AG10803 (cell line): Measurements from ENCODE around the gene TRIM28.
"Not testable (repeated sequence)": the region's sequence is repeated elsewhere in the genome, so short reads cannot be mapped to it uniquely, and the experiment has no call there.

Source experiments
- DNase-seq: peaks from one replicate; pipeline ENCODE4 v3.0.0; 2010; ENCODE audit warnings: low read depth
- H3K4me3 ChIP-seq: 2 replicates; pipeline ENCODE4 v1.5.1; 2011; ENCODE audit warnings: mild to moderate bottlenecking, low read length, control low read depth
- TF ChIP-seq, protein P1 (sequence below): conservative IDR thresholded peaks from 2 replicates; pipeline ENCODE4 v1.5.1; 2011; ENCODE audit warnings: mild to moderate bottlenecking, low read length, control low read depth, inconsistent platforms

TRIM28 gene

DNA sequence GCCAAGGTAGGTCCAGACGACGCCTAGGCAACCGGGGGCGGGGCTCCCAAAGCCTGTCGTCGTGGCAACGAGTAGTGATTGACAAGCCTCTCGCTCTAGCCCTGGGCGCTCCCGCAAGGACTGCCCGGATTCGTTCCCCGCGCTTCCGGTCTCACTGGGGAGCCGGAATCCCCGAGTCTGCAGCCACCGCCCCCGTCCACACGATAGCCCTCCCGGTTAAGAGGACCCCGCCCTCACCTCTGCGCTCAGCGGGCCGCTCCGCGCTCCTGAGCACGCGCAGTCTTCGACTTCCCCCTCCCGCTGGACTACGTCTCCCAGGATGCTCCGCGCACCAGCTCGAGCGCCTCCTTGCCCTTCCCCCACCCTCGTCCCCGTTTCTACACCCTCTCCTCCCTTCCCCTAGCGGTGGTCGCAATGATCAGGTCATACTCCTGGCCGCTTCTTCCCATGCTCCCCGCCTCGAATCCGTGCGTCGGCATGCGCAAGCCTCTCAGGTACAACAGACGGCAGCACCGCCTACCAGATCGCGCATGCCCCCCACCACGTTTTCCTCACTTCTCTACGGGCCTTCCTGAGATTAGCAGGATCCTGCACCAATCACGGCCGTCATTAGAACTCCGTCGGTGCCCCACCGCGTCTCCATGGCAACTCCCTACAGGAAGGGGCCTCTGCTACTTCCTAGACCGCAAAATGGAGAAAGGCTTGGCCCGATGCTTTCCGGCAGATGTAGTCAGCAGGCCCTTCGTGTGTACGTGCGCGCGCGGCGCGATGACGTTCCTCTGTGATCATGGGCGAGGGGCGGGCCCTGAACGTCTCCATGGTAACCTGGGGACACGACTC, 29.2 kb downstream of the TRIM28 start, which contains the start of gene MZF1:
MZF1 (minus strand) TSS at position 518 of the 840 bp plus-strand sequence. CDS start 1,946 bp downstream, outside the sequence.
- peak; percentile 100 for DNase-seq
- TF ChIP-seq, protein P1, sequence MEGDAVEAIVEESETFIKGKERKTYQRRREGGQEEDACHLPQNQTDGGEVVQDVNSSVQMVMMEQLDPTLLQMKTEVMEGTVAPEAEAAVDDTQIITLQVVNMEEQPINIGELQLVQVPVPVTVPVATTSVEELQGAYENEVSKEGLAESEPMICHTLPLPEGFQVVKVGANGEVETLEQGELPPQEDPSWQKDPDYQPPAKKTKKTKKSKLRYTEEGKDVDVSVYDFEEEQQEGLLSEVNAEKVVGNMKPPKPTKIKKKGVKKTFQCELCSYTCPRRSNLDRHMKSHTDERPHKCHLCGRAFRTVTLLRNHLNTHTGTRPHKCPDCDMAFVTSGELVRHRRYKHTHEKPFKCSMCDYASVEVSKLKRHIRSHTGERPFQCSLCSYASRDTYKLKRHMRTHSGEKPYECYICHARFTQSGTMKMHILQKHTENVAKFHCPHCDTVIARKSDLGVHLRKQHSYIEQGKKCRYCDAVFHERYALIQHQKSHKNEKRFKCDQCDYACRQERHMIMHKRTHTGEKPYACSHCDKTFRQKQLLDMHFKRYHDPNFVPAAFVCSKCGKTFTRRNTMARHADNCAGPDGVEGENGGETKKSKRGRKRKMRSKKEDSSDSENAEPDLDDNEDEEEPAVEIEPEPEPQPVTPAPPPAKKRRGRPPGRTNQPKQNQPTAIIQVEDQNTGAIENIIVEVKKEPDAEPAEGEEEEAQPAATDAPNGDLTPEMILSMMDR: peak; percentile 25; the same call in 1 of the 2 replicates
- peak within 1 kb of the TSS; percentile 94 for H3K4me3 ChIP-seq

DNA sequence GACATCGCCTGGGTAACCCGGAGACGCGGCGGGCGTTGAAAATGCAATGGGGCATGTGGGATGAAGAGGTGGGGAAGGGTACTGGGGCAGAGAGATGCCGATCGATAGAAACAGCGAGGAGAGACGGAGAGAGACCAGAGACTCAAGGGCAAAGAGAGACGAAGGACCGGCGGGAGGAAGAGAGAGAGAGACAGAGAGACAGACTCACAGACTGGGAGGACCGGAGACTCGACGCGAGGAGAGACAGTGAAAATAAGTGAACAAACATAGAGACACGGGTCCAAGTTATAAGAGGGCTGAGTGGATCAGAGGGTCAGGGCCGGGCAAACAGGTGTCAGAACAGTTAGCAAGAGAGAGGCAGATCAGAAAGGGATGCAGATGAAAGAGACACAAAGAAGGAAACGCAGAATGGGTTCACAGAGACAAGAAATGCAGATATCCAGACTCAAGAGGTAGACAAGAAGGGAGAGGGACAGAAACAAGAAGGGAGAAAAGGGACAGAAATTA, 29.8 kb downstream of the TRIM28 start:
- peak overlapping the region; percentile 94 for H3K4me3 ChIP-seq
- DNase-seq: no peak
- TF ChIP-seq, protein P1: no peak

GRCh38 chr19:58575183-58576041, 31.5 kb downstream of the TRIM28 start:
- H3K4me3 ChIP-seq: peak overlapping the region; percentile 86
- peak; percentile 91 for DNase-seq
- TF ChIP-seq, protein P1: no peak; the same call in 1 of the 2 replicates

DNA sequence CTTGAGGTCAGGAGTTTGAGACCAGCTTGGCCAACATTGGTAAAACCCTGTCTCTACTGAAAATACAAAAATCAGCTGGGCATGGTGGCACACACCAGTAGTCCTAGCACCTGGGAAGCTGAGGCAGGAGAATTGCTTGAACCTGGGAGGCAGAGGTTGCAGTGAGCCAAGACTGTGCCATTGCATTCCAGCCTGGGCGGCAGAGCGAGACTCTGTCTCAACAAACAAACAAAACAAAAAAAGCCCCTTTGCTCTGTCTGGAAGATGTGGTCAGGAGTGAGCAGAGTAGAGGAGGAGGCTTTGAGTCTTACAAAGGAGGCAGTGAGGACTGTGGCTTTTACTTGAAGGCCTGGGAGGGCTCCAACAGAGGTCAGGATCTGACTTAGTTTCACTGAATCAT, 33.7 kb downstream of the TRIM28 start:
- DNase-seq, H3K4me3 ChIP-seq: not testable (repeated sequence)

- no peak for DNase-seq
- no peak overlapping the region for H3K4me3 ChIP-seq
- TF ChIP-seq, protein P1: no peak
These were observed 34.4 kb downstream of the TRIM28 start for GRCh38 chr19:58578012-58578925.

DNA sequence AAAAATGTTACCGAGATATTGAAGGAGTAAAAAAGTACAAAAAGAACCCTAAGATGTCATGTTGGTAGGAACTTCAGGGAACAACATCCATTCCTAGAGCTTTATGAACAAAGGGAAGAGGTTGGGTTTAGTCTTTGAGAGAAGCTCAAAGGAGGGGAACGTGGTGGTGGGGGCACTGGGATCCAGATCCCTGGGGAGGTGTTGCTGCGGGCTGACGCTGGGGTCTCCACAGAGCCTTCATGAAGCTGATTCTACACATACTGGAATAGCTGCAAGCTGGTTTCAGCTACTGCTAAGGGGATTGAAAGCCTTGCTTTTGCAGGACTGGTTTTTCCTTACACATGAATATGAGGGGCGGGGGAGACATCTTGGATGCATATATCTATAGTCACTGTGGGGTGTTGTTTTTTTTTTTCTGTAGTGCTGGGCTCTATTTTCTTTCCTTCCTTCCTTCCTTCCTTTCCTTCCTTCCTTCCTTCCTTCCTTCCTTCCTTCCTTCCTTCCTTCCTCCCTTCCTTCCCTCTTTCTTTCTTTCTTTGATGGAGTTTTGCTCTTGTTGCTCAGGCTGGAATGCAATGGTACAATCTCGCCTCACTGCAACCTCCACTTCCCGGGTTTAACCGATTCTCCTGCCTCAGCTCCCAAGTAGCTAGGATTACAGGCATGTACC, 35.7 kb downstream of the TRIM28 start:
- TF ChIP-seq, protein P1: no peak
- H3K4me3 ChIP-seq: no peak overlapping the region
- no peak for DNase-seq
